Amniotic stem cell (primary cell): ENCODE data around the gene GRAMD4.

Experiments used
- DNase-seq: peaks from one replicate; lab custom pipeline; 2025; lab: John Stamatoyannopoulos, UW

The GRAMD4 gene

DNA sequence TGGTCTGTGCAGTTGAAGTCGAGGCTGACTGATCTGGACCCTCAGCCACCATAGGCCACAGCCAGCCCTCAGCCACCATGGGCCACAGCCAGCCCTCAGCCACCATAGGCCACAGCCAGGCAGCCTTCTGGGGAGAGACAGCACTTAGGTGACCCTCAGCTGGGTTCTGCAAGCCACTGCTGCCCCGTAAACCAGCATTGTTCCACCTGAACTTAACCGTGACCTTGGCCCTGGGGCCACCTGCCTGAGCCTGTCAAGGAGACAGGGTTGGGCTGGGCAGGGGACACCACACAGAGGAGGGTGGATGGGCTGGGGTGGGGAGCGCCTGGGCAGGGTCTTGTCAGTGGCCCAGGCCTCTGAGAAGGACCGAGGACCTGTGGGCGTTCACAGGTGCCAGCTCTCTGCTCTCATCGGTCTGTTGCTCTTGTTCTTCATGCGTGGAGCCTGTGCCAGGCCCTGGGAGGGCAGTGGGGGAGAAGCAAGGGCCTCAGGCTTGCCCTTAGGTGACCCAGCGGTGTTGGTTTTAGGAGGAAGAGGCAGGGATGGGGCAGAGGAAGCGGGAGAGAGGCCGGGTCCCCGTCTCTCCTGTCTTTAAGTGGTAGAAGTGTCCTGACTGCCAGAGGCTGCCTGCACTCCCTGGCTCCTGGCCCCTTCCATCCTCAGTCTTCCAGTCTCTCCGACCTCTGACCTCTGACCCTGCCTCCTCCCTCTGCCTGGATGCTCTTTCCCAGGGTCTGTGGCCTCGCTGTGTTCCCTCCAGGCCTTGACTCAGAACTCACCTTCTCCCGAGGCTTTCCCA, 36.9 kb downstream of the GRAMD4 start:
- no peak for DNase-seq

DNA sequence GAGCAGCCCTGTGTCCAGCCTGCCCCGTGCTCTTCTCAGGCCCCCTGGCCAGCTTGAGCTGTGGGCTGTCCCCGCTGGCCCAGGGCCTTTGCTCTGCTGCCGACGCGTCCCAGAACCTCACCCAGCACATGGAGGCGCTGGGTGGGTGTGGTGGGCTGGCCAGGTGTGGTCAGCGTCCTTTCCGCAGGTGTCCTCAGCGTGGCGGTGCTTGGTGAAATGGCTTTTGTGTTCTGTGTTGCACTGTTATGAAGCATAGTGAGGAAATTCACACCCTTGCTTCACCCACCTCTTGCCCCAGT, 37.4 kb downstream of the GRAMD4 start:
- DNase-seq = no peak

DNA sequence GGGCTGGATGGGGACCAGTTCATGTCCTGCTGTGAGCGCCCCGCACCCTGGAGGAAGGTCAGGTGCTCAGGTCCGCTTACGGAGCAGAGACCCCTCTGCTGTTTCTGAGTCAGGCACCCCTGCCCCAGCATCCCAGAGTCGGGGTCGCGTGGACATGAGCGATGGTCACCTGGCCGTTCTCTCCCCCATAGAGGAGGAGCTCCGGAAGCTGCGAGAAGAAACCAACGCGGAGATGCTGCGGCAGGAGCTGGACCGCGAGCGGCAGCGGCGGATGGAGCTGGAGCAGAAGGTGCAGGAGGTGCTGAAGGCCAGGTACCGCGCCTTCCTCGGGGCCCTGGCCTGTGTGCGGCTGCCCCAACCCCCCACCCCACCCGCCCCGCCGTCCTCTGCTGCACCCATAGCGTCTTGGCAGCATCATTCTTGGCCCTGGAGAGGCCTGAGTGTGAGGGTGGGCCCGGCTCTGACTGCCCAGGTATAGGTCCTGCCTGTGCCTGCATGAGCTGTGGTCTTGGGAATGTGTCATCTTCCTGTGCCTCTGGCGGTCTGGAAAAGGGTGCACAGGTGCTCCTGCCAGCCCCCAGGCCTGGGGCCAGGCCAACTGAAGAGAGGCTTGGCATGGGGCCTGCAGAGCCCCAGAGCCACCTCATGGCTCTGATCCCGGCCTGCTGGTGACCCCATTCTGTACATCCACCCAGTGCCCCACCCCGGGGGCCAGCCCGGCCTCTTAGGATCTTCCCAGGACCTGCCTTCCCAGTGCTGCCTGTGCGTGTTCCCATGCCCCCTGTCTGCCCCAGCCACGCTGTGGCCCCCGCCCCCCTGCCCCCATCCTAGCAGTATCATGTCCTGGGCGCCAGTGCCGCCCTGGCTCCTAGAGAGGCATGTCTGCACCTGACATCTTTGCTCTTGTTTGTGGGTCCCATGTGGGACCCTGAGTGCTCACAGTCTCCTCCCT, 38.1 kb downstream of the GRAMD4 start:
- DNase-seq = no peak

DNA sequence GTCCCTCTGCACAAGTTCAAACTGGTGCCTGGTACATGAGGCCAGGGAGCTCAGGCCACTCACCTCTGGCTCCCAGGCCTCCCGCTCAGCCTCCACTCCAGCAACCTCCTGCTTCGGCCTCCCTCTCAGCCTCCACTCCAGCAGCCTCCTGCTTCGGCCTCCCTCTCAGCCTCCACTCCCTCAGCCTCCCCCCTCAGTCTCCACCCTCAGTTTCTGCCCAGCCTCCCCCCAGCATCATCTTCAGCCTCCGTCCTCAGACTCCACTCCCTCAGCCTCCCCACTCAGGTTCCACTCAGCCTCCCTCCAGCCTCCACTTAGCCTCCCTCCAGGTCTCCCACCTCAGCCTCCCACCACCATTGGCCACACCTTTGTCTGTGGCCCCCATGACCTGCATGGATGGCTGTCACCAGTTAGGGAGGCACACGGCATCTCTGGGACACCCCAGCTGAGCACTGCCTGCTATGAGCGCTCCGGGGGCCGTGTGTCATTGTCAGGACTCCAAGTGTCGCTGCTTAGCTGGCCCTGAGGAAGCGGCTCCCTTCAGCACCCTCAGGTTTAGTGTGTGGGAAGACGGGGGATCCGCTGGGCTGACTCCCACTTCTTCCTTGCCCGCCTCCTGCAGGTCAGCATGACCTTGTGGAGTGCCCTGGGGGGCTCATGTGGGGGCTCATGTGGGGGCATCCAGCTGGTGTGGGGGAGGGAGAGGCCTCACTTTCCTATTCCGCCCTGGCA, 39.0 kb downstream of the GRAMD4 start:
- DNase-seq = no peak

DNA sequence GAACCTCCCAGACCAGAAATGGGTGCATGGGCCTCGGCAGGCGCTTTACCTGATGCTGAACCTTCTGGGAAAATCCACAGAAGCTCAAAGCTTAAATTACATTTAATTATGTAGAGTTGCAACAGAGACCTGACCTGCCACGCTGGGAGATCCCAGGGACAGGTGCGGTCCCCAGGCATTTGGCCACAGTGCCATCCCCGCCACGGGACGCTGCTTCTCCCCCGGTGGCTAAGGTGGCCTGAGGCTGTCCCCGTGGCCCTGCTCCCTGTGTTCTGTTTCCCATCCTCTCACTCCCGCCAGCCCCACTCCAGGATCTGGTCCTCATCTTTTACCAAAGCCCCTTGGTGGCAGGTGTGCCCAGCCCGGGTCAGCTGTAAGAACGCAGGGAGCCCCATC, 39.6 kb downstream of the GRAMD4 start:
- no peak for DNase-seq

DNA sequence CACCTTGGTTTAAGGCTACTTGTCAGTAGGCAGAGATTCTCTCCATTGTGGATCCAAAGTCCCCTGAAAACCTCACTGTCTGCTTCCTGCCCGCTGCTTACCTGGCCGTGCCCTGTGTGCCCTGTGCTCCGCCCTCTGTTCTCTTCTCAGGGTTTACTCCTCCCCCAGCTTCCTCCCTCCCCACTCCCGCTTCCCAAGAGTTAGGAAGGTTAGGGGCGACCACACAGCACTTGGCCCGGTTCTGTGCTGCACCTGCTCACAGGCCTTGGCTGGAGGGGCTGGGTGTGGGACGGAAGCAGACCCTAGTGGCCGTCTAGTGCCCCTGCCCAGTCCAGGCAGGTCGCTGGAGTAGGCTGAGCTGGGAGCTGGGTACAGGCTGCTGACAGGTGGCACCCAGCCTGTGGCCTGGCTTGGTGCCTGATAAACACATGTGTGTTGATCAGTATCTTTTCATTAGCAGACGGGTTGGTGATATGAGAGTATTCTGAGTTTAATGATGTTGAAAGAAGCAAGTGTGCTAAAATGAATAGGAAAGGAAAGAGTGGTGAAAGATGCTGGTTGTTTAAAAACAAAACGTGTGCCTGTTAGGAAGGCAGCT, 40.5 kb downstream of the GRAMD4 start:
- DNase-seq = no peak

DNA sequence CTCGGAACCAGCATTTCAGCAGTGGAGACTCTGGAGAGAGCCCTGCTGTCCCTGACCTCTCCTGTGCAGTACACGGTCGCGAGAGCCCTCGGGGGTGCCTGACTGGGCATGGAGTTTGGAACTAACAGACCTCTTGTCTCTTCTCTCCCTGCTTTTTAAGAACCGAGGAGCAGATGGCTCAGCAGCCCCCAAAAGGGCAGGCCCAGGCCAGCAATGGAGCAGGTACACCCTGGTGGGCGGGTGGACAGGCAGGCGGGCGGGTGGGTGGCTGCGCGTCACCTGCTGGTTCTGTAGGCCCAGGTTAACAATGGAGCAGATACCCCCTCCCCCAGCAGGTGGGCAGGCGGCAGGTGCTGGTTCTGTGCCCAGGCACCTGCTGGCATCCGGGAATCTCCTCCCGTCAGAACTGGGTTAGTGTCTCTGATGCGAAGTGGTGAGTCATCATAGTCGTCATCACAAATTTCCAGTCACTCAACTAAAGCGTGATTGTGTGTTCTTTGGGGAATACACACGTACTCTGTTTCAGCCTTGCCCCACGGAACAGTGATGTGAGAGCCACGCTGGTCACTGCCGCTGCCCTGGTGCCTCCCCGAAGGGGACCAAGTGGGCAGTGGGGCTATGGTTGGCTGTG, 41.1 kb downstream of the GRAMD4 start:
- DNase-seq = no peak

DNA sequence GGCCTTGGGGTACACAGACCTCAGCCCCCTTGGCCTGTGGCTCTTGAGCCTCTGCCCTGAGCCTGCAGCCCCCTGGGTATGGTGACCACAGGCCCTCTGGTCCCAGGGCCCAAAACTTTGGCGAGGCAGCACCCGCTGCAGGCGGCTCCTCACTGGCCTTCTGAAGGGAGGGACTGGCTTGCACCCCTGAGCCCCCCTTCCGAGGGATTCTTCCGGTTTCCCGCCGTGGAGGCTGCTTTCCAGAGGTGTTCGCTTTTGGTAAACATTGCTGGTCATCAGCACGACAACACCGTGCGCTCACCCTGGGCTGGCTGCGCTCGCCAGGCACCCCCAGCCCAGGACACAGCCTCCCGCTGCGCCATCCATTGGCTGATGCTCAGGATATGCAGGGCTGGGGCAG, 42.0 kb downstream of the GRAMD4 start:
- DNase-seq = no peak

DNA sequence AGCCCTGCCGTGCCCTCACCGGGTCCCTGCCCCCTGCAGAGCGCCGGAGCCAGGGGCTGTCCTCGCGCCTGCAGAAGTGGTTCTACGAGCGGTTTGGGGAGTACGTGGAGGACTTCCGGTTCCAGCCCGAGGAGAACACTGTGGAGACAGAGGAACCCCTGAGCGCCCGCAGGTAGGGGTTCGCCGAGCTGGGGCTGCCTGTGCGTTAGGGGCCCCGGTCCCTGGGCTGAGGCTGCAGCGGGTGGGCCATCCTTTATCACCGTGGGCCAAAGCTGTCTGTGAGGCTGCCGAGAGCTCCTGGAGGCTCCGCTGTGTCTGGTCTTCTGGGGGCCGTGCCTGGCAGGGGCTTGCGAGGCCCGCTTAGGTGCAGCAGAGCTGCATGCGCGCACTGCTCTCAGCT, 42.8 kb downstream of the GRAMD4 start:
- DNase-seq = no peak

DNA sequence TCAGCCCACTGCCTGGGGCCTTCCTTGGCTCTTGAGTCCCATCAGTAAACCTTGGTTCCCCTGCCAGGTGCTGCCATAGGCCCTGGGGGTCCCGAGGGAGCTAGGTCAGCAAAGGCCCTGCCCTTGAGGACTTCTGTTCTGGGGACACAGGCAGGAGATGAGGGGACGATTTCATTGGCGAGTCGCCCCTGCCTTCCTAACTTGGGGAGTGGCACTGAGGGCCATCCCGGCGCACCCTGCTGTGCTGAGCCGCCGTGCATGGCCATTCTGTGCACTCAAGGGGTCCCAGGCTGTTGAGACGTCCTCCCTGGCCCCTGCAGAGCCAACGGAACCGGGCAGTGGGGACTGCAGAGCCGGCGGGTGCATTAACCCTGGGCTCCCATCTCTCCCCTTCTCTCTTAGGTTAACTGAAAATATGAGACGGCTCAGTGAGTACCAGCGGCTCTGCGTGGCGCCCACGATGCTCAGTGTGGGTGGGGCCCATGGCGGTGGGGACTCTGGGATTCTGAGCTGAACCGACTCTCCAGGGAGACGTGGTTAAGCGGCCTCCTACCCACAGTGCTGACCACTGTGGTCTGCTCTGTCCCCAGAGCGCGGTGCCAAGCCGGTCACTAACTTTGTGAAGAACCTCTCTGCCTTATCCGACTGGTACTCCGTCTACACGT, 43.4 kb downstream of the GRAMD4 start:
- DNase-seq = no peak

DNA sequence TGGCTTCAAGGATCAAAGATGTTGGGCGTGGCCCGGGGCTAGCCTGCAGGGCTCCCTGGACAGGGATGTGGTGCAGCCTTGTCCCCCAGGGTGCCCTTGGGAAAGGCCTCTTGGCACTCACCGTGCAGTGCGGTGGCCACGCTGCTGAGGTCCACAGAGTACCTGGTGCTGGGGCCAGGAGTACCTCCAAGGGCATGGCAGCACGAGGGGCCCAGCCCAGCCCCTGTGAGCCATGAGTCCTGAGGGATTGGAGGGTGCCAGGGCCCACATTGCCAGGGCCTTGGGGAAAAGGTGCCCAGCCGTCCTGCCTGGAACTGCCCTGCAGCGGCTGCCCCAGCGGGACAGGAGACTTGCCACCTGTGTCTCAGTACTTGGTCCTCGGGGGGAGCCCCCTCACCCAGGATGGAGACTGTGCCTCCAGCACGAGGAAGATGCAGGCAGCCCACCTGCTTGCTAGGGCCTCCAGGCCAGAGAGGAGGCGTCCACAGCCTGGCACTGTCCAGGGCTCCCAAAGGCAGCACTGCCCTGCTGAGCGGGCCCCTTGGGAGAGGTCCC, 44.2 kb downstream of the GRAMD4 start:
- DNase-seq = no peak

DNA sequence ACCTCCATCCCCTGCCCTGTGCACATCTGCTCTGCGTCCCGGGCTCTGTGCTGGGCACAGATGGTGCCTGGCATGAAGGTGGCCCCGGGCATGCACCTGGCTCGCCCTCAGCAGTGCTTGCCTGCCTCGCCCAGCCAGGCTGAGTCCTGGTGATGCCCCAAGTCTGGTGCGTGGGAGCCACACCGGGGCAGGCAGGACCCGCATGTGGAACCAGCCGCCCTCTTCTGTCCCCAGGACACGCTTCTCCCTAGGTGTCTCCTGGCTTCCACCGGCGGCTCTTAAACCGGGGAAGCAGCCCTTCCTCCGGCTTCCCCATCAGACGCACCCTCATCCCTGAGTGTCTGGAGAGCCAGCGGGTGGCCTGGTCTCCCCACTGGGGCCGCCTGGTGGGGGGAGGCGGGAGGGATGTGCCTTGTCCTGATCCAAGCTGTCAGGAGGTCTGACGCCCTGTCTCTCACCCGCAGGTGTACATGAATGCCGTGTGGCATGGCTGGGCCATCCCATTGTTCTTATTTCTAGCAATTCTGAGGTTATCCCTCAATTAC, 45.0 kb downstream of the GRAMD4 start:
- DNase-seq = no peak

DNA sequence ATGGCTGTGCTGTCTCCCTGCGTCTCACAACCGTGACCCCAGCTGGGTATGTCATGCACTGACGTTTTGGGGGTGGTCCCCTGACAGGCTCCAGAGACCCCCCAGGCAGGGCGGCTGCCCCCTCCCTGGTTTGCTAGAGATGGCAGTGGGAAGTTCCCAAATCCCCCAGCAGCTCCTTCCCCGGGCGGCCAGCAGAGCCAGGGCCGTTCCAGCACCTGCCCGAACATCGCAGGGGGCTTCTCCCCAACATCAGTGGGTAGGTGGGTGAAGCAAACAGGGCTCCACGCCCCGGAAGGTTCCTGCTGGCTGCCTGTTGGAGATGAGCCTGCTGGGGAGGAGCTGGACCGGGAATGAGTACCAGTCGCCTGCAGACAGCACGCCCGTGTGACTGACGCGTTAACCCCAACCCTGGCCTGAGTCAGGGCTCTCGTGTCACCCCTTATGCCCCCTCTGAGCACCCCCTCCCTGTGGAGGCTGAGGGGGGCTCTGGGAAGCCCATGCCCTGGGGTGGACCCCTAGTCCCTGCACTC, 45.6 kb downstream of the GRAMD4 start:
- DNase-seq = no peak

DNA sequence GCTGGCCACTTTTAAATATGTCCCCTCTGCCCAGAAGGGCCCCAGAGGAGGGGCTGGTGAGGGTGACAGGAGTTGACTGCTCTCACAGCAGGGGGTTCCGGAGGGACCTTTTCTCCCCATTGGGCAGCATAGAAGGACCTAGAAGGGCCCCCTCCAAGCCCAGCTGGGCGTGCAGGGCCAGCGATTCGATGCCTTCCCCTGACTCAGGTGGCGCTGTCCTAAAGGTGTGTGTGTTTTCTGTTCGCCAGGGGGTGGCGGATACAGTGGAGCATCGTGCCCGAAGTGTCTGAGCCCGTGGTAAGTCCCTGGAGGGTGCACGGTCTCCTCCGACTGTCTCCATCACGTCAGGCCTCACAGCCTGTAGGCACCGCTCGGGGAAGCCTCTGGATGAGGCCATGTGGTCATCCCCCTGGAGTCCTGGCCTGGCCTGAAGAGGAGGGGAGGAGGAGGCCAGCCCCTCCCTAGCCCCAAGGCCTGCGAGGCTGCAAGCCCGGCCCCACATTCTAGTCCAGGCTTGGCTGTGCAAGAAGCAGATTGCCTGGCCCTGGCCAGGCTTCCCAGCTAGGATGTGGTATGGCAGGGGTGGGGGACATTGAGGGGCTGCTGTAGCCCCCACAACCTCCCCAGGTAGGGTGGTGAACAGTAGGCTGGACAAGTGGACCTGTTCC, 46.5 kb downstream of the GRAMD4 start:
- no peak for DNase-seq

DNA sequence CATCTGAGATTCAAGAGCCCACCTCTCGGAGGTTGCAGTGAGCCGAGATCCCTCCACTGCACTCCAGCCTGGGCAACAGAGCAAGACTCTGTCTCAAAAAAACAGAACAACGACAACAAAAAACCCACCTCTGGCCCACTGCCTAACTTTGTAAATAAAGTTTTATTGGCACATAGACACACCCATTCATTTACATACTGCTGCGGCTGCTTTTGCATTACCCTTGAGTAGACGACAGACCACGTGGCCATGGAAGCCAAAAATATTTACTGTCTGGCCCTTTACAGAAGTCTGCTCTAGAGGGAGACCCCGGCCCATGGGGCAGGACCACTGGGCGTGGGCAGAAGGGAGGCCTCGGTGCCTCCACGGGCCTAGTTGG, 47.0 kb downstream of the GRAMD4 start:
- DNase-seq = no peak

DNA sequence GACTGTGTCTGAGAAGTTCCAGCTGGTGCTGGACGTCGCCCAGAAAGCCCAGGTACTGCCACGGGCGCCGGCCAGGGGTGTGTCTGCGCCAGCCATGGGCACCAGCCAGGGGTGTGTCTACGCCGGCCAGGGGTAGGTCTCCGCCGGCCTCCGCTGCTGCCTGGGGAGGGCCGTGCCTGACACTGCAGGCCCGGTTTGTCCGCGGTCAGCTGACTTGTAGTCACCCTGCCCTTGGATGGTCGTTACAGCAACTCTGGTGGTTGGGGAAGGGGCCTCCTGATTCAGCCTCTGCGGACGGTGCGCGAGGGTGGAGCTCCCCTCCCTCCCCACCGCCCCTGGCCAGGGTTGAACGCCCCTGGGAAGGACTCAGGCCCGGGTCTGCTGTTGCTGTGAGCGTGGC, 47.9 kb downstream of the GRAMD4 start:
- DNase-seq = no peak

DNA sequence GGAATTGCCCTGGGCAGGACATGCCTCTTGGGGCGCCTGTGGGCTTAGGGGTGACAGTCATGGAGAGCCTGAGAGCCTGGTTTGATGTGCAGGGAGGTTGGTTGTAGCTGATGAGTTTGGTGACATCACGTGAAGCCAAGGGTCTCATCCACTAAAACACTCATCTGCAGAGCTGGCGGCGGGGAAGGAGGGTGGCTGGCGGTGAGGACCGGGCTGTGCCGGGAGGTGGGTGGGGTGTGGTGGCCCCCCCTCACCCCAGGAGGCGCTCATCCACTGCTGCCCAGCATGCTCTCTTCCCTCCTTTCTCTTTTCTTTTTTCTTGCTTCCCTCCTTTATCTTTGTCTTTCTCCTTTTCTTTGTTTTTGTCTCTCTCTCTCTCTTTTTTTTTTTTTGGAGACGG, 49.0 kb downstream of the GRAMD4 start:
- DNase-seq = no peak

DNA sequence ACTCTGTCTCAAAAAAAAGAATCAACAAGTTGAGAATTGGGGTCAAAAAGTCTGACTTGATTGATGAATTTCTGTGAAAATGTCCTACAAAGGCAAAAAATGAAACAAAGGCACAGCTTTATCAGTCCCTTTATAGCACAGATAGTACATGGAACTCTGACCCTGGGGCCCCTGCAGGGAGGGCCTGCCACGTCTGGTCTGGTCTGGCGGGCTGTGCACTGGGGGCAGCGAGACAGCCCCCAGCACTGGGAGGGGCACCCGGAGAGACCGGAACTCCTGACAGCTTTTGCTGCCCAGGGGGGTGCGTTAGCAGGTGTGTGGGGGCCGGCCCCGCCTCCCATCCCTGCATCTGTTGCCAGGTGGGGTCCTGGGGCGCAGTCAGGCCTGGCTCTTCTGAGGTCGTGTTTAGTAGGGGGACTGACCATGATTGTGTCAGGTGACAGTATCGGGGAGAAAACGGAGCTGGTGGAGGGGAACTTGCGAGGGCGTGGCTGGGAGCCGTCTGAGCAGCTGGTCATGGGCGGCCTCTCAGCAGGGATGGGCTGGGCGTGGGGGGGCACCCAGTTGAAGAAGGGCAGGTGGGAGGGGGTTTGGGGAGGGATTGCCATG, 51.7 kb downstream of the GRAMD4 start:
- no peak for DNase-seq

DNA sequence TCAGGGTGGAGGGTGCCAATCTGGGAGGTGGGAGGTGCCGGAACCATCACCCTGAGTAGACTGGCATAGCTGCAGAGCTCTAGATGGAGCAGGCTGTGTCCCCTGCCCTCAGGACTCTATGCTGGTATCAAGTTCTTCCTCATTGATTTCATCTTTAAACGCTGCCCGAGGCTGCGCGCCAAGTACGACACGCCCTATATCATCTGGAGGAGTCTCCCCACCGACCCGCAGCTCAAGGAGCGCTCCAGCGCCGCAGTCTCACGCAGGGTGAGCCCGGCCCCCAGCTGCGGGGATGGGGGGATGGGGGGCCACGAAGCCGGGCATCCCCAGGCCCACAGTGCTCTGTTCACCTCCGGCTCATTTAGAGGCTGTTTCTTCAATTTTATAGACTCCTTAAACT, 52.5 kb downstream of the GRAMD4 start:
- no peak for DNase-seq

DNA sequence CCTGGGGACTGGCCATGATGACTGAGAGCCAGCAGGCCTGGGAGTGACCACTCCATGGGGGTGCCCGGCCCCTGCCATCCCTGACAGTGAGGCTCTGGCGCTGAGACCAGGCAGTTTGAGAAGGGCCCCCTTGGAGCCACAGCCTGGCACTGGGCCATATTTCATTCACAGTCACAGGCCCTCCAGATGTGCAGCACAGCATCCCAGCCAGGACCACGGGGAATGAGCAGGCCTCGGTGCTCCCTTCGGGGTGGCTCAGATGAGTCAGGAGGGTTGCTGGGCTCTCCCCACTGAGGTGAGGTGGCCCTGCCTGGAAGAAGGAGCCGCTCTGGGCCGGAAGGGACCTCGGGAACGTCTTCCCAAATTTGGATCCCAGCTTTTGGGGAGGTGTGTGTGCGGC, 53.0 kb downstream of the GRAMD4 start:
- no peak for DNase-seq
